ENCODE measurements around the gene NLN. TPM values are rescaled to one million over a fixed set of nuclear protein-coding genes. Genes with fewer than 3 reads are reported as not detected.

The NLN gene
- total and polyA plus RNA-seq, 11 donors, result 1.6 to 28.2 (median 11.6) TPM

DNA sequence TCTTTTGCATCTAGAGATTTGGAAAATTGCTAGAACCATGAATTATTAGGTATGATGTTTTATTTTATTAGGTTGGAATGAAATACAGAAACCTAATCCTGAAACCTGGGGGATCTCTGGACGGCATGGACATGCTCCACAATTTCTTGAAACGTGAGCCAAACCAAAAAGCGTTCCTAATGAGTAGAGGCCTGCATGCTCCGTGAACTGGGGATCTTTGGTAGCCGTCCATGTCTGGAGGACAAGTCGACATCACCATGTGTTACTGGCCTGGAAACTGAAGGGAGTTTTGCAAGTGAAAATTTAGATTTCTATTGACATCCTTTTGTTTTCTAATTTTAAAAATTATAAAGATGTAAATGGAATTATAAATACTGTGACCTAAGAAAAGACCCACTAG is 100.7 kb downstream of the NLN start:
- Histone ChIP-seq H3K27me3 (no peaks in the 10 kb centered on the region), H3K4me1 (peaks cover 0 to 23% (median 0%) of the 10 kb centered on the region in 12 donors), H3K27ac (no peak overlapping the region), H3K9me3 (no peaks in the 10 kb centered on the region), H3K36me3 (peaks cover 0 to 4% (median 0%) of the 10 kb centered on the region in 9 donors), H3K4me3 (no peak overlapping the region)
- 92 to 95% (median 94%) methylated on average over 6 of the region's 6 CpGs for WGBS, 4 donors
- ATAC-seq, result no peak
- intact Hi-C loops (cut with DNase I), result no loop called here
- DNase-seq, result no peak
- TF ChIP-seq, protein P1, sequence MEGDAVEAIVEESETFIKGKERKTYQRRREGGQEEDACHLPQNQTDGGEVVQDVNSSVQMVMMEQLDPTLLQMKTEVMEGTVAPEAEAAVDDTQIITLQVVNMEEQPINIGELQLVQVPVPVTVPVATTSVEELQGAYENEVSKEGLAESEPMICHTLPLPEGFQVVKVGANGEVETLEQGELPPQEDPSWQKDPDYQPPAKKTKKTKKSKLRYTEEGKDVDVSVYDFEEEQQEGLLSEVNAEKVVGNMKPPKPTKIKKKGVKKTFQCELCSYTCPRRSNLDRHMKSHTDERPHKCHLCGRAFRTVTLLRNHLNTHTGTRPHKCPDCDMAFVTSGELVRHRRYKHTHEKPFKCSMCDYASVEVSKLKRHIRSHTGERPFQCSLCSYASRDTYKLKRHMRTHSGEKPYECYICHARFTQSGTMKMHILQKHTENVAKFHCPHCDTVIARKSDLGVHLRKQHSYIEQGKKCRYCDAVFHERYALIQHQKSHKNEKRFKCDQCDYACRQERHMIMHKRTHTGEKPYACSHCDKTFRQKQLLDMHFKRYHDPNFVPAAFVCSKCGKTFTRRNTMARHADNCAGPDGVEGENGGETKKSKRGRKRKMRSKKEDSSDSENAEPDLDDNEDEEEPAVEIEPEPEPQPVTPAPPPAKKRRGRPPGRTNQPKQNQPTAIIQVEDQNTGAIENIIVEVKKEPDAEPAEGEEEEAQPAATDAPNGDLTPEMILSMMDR (IDR thresholded peaks at IDR 0.05), result no peak
- no peak for TF ChIP-seq POLR2A (IDR thresholded peaks at IDR 0.05)

DNA sequence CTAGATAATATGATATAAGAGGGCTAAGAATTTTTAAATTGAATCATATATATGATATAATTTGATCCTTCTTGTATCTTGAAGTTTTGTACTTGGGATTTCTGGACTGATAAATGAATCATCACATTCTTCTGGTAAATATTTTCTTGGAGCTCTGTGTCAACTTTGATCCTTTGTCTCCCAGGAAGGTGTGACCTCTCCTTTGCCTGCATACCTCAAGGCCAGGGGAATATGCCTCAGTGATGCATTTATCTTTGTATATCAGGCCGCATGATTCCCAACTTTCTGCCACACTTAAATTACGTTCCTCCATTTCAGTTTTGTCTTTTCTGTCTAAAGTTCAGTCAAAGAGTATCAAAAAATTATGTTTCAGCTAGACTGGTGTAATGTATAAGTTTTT is 101.2 kb downstream of the NLN start:
- DNase-seq (no peak), ATAC-seq (no peak)
- intact Hi-C loops (cut with DNase I), result no loop called here
- peaks cover 0 to 4% (median 0%) of the 10 kb centered on the region in 9 donors for H3K36me3 ChIP-seq
- H3K4me3 ChIP-seq, result no peak overlapping the region
- H3K27me3 ChIP-seq, result no peaks in the 10 kb centered on the region
- no peak overlapping the region for H3K27ac ChIP-seq
- 93 to 96% (median 95%) methylated on average over 2 of the region's 2 CpGs for WGBS, 4 donors
- H3K9me3 ChIP-seq, result no peaks in the 10 kb centered on the region
- no peak for TF ChIP-seq POLR2A (IDR thresholded peaks at IDR 0.05)
- TF ChIP-seq, protein P1 (IDR thresholded peaks at IDR 0.05), result no peak
- H3K4me1 ChIP-seq, result peaks cover 0 to 23% (median 0%) of the 10 kb centered on the region in 12 donors

DNA sequence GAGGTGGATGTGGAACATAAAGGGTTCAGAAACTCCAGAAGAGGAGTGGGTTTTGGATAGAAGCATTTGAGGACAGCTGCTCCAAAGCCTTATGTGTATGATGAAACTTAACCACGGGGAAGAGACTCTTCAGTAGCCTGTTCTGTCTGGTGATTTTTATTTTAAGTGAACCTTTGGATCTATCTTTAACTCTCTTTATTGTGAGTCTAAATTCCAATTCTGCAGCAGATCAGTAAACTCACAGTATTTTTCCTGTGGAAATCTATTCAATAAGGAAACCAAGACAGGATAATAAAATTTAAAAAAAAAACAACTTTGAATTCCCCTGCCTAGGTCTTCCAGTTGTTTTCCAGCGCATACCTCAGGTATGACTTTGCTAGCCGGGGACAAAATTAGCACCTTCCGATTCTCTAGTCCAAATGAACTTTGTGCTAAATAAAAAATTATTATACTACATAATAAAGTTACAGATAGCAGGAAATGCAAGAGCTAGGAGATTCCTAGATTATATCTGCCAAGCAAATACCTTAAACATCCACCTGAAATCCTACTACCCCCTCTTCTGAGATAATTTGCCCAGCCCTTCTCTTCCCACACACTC is 101.9 kb downstream of the NLN start:
- TF ChIP-seq, protein P1 (IDR thresholded peaks at IDR 0.05), result no peak
- TF ChIP-seq POLR2A (IDR thresholded peaks at IDR 0.05), result no peak
- Histone ChIP-seq H3K4me3 (no peak overlapping the region), H3K36me3 (peaks cover 0 to 4% (median 0%) of the 10 kb centered on the region in 9 donors), H3K9me3 (no peaks in the 10 kb centered on the region), H3K4me1 (peaks cover 0 to 22% (median 0%) of the 10 kb centered on the region in 12 donors), H3K27me3 (no peaks in the 10 kb centered on the region), H3K27ac (no peak overlapping the region)
- ATAC-seq, result no peak
- 63 to 84% (median 84%) methylated on average over 4 of the region's 4 CpGs for WGBS, 4 donors
- DNase-seq, result no peak
- intact Hi-C loops (cut with DNase I), result no loop called here

DNA sequence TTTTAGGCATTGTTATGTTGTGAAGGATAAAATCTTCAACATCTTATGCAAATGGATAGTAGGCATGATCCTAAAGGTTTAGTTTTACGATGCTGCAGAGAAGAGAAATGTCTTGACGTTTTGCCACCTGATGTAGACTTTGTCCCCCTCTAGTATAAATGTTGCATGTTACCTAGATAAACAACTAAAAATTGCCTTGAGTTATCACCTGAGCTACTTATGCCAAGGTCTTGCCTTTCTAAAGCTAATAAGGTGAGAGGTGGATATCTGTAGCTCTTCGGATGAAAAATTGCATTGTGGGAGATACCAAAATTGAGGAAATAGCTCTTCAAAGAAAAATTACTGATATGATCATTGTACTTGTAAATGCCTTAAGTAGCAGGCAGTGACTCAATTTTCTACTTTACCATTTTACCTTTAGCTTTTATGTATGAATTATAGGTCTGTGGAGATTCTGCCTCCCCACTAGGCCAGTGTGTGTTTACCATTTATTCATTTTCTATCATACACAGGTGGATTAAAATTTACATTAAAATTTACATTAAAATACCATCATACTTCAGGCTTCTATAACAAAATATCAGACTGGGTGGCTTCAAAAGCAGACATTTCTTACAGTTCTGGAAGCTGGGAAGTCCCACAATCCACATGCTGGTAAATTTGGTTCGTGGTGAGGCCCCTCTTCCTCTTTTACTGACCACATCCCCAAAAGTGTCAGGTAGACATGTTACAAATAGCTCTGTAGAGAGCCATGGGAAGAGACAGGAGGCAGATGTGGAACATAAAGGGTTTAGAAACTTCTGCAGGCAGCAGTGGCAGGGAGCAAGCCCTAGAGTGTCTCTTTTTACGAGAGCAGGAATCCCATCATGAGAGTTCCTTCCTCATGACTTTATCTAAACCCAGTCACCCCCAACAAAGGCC is 103.7 kb downstream of the NLN start:
- Histone ChIP-seq H3K27me3 (no peaks in the 10 kb centered on the region), H3K27ac (no peak overlapping the region), H3K36me3 (peaks cover 0 to 4% (median 0%) of the 10 kb centered on the region in 9 donors), H3K4me1 (peaks cover 0 to 7% (median 0%) of the 10 kb centered on the region in 12 donors), H3K9me3 (no peaks in the 10 kb centered on the region), H3K4me3 (no peak overlapping the region)
- no peak for ATAC-seq
- TF ChIP-seq, protein P1 (IDR thresholded peaks at IDR 0.05), result no peak
- TF ChIP-seq POLR2A (IDR thresholded peaks at IDR 0.05), result no peak
- 87 to 94% (median 89%) methylated on average over 5 of the region's 5 CpGs for WGBS, 4 donors
- intact Hi-C loops (cut with DNase I), result no loop called here
- no peak for DNase-seq
